H9 (cell line): ENCODE measurements around the gene SLC2A9. TPM values are rescaled to one million over a fixed set of nuclear protein-coding genes. Genes with fewer than 3 reads are reported as not detected.
"Not testable (repeated sequence)": the region's sequence is repeated elsewhere in the genome, so short reads cannot be mapped to it uniquely, and the experiment has no call there.

Experiments
- DNase-seq: peaks from one replicate; pipeline ENCODE4 v3.0.0-alpha.2; 2017
- H2AFZ ChIP-seq: one replicate; pipeline ENCODE4 v1.6.1; 2013; ENCODE audit warnings: mild to moderate bottlenecking, low read length, control low read depth, moderate library complexity
- H2AK5ac ChIP-seq: 2 replicates; pipeline ENCODE4 v1.6.1; 2013; ENCODE audit warnings: low read length, control low read depth, mixed read lengths; ENCODE audit not compliant: insufficient read length
- H2BK120ac ChIP-seq: one replicate; pipeline ENCODE4 v1.6.1; 2013; ENCODE audit warnings: low read depth, mild to moderate bottlenecking, low read length, control low read depth, inconsistent platforms; ENCODE audit not compliant: poor library complexity, severe bottlenecking
- H2BK12ac ChIP-seq: 2 replicates; pipeline ENCODE4 v1.6.1; 2013; ENCODE audit warnings: low read length, control low read depth, mixed read lengths, low read depth; ENCODE audit not compliant: insufficient read length
- H2BK15ac ChIP-seq: 2 replicates; pipeline ENCODE4 v1.6.1; 2013; ENCODE audit warnings: low read depth, low read length, control low read depth
- H2BK20ac ChIP-seq: one replicate; pipeline ENCODE4 v1.6.1; 2013; ENCODE audit warnings: low read depth, mild to moderate bottlenecking, low read length, control low read depth, inconsistent platforms; ENCODE audit not compliant: poor library complexity, severe bottlenecking
- H2BK5ac ChIP-seq: 2 replicates; pipeline ENCODE4 v1.6.1; 2013; ENCODE audit warnings: low read length, control low read depth, mixed read lengths; ENCODE audit not compliant: insufficient read length
- H3K14ac ChIP-seq: 2 replicates; pipeline ENCODE4 v1.6.1; 2013; ENCODE audit warnings: low read length, control low read depth; ENCODE audit not compliant: insufficient read depth
- H3K18ac ChIP-seq: 2 replicates; pipeline ENCODE4 v1.6.1; 2013; ENCODE audit warnings: low read depth, mild to moderate bottlenecking, mixed read lengths, low read length, control low read depth; ENCODE audit not compliant: insufficient read length
- H3K23ac ChIP-seq: 2 replicates; pipeline ENCODE4 v1.6.1; 2013; ENCODE audit warnings: low read length, control low read depth, mixed read lengths, low read depth; ENCODE audit not compliant: insufficient read length
- H3K23me2 ChIP-seq: 2 replicates; pipeline ENCODE4 v1.6.1; 2013; ENCODE audit warnings: low read depth, mild to moderate bottlenecking, mixed read lengths, low read length, control low read depth; ENCODE audit not compliant: insufficient read length, poor library complexity, severe bottlenecking
- H3K27ac ChIP-seq: 2 replicates; pipeline ENCODE4 v1.5.1; 2013; ENCODE audit warnings: low read length, control low read depth, mixed read lengths, low read depth; ENCODE audit not compliant: insufficient read length
- H3K27me3 ChIP-seq: 2 replicates; pipeline ENCODE4 v1.6.1; 2013; ENCODE audit warnings: low read length, control low read depth, inconsistent platforms; ENCODE audit not compliant: insufficient read depth
- H3K4ac ChIP-seq: 2 replicates; pipeline ENCODE4 v1.6.1; 2013; ENCODE audit warnings: low read depth, mild to moderate bottlenecking, control low read depth, inconsistent platforms, low read length, moderate library complexity
- H3K4me1 ChIP-seq: 2 replicates; pipeline ENCODE4 v1.6.1; 2013; ENCODE audit warnings: low read length, control low read depth, inconsistent platforms; ENCODE audit not compliant: insufficient read depth
- H3K4me2 ChIP-seq: 2 replicates; pipeline ENCODE4 v1.6.1; 2013; ENCODE audit warnings: low read length, control low read depth, mixed read lengths; ENCODE audit not compliant: insufficient read length, insufficient read depth
- H3K56ac ChIP-seq: 2 replicates; pipeline ENCODE4 v1.6.1; 2013; ENCODE audit warnings: low read depth, mild to moderate bottlenecking, mixed read lengths, low read length, control low read depth; ENCODE audit not compliant: insufficient read length
- H3K79me1 ChIP-seq: 2 replicates; pipeline ENCODE4 v1.6.1; 2013; ENCODE audit warnings: low read depth, mild to moderate bottlenecking, moderate library complexity, low read length, control low read depth, inconsistent platforms; ENCODE audit not compliant: insufficient read depth, poor library complexity, severe bottlenecking
- H3K79me2 ChIP-seq: 2 replicates; pipeline ENCODE4 v1.6.1; 2013; ENCODE audit warnings: low read length, control low read depth, inconsistent platforms; ENCODE audit not compliant: insufficient read depth
- H3K9ac ChIP-seq: 2 replicates; pipeline ENCODE4 v1.6.1; 2013; ENCODE audit warnings: low read length, control low read depth, mixed read lengths; ENCODE audit not compliant: insufficient read length; ENCODE audit errors: extremely low read depth
- H3K9me3 ChIP-seq: one replicate; pipeline ENCODE4 v1.6.1; 2013; ENCODE audit warnings: low read depth, low read length, inconsistent platforms; ENCODE audit not compliant: control insufficient read depth
- H3T11ph ChIP-seq: one replicate; pipeline ENCODE4 v1.6.1; 2013; ENCODE audit warnings: mild to moderate bottlenecking, low read length, control low read depth, inconsistent platforms
- H4K20me1 ChIP-seq: one replicate; pipeline ENCODE4 v1.6.1; 2013; ENCODE audit not compliant: control insufficient read depth, insufficient read length, insufficient read depth
- H4K5ac ChIP-seq: 2 replicates; pipeline ENCODE4 v1.6.1; 2013; ENCODE audit warnings: low read depth, mild to moderate bottlenecking, mixed read lengths, low read length, control low read depth; ENCODE audit not compliant: insufficient read length
- H4K8ac ChIP-seq: replicated peaks from 2 replicates; pipeline ENCODE4 v1.6.1; 2013; ENCODE audit warnings: low read length, control low read depth, mixed read lengths, low read depth; ENCODE audit not compliant: insufficient read length
- H4K91ac ChIP-seq: 2 replicates; pipeline ENCODE4 v1.6.1; 2013; ENCODE audit warnings: low read depth, mild to moderate bottlenecking, moderate library complexity, mixed read lengths, low read length, control low read depth; ENCODE audit not compliant: insufficient read length
- H3K27ac Mint-ChIP-seq, 3 experiments: 2 replicates in 2 of 3; 3 replicates in 1 of 3; pipeline ENCODE4 v1.8.0; 2020 to 2021; ENCODE audit warnings: mixed read lengths in 3 of 3, mild to moderate bottlenecking in 1 of 3, moderate library complexity in 1 of 3
- H3K27me3 Mint-ChIP-seq: 2 replicates; pipeline ENCODE4 v1.8.0; 2021; ENCODE audit warnings: low read depth, mild to moderate bottlenecking, moderate library complexity, mixed read lengths
- H3K36me3 Mint-ChIP-seq, 3 experiments: 2 replicates in 2 of 3; 3 replicates in 1 of 3; pipeline ENCODE4 v1.8.0; 2020 to 2021; ENCODE audit warnings: low read depth in 3 of 3, mixed read lengths in 3 of 3; ENCODE audit not compliant: insufficient read depth in 1 of 3
- H3K4me1 Mint-ChIP-seq, 2 experiments: 2 replicates each; pipeline ENCODE4 v1.8.0; 2020; ENCODE audit warnings: mixed read lengths in 2 of 2
- H3K4me3 Mint-ChIP-seq, 2 experiments: 2 replicates in 1 of 2; 3 replicates in 1 of 2; pipeline ENCODE4 v1.8.0; 2020 to 2021; ENCODE audit warnings: mild to moderate bottlenecking in 2 of 2, mixed read lengths in 2 of 2, moderate library complexity in 1 of 2
- H3K9me3 Mint-ChIP-seq, 2 experiments: 2 replicates in 1 of 2; 3 replicates in 1 of 2; pipeline ENCODE4 v1.8.0; 2020; ENCODE audit warnings: mild to moderate bottlenecking in 2 of 2, mixed read lengths in 2 of 2, moderate library complexity in 1 of 2
- WGBS: extraction: QIAGEN DNeasy Blood & Tissue Kit; methylation state at CpG from one replicate; pipeline ENCODE4 v1.1.7; 2013; ENCODE audit warnings: missing lambda C conversion rate, low lambda C conversion rate, mixed read lengths; ENCODE audit not compliant: insufficient read length; ENCODE audit errors: extremely low coverage; 5-methylcytosine and 5-hydroxymethylcytosine counted together
- total RNA-seq: library from RNA; stranded (reverse); gene quantifications from 2 replicates; pipeline ENCODE4 v1.2.1, GENCODE V29; 2021
- TF ChIP-seq, protein P1 (sequence below): fragments of 200-600 bp; sonication (generic); conservative IDR thresholded peaks from 3 replicates; pipeline ENCODE4 v1.8.0; 2021; ENCODE audit warnings: antibody characterized with exemption, mild to moderate bottlenecking

Gene SLC2A9
- total RNA-seq, 1 experiment from 2014 or later: 0.79 TPM

DNA sequence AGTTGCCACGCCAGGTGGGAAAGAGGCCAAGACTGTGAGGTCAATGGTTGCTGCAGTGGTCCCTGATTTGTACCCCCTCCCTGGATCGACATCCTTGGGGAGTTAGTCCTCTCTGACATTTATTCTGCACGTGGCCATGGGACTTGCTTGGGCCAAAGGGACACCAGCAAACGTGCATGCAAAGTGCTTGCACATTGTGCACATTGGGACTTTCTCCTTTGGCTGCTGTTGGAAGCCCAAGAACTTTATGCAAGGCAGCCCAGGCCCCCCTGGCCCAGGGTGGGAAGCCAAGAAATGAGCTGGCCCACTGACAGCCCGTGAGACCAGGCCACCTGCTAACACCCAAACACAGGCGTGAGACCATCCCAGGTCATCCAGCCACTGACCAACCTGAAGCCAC lies 38.1 kb downstream of the SLC2A9 start:
- no peaks in the 10 kb centered on the region for H3K9me3 ChIP-seq
- no peaks in the 10 kb centered on the region; the same call in 1 of the 2 replicates for H3K4me1 ChIP-seq
- H4K8ac ChIP-seq: no peak overlapping the region
- Mint-ChIP-seq H3K27ac (no peak overlapping the region), H3K36me3 (peaks cover 4 to 6% (median 5%) of the 10 kb centered on the region in 3 experiments; a peak in 6 of 7 replicates), H3K9me3 (peaks cover 5 to 6% of the 10 kb centered on the region in 2 experiments; a peak in 4 of 5 replicates), H3K27me3 (peaks cover 48% of the 10 kb centered on the region), H3K4me3 (no peak overlapping the region), H3K4me1 (peaks cover 14 to 22% of the 10 kb centered on the region in 2 experiments)
- H4K20me1 ChIP-seq: no peaks in the 10 kb centered on the region
- H2BK15ac ChIP-seq: no peak overlapping the region
- H2BK5ac ChIP-seq: no peak overlapping the region
- no peaks in the 10 kb centered on the region for H3K79me2 ChIP-seq
- TF ChIP-seq, protein P1, sequence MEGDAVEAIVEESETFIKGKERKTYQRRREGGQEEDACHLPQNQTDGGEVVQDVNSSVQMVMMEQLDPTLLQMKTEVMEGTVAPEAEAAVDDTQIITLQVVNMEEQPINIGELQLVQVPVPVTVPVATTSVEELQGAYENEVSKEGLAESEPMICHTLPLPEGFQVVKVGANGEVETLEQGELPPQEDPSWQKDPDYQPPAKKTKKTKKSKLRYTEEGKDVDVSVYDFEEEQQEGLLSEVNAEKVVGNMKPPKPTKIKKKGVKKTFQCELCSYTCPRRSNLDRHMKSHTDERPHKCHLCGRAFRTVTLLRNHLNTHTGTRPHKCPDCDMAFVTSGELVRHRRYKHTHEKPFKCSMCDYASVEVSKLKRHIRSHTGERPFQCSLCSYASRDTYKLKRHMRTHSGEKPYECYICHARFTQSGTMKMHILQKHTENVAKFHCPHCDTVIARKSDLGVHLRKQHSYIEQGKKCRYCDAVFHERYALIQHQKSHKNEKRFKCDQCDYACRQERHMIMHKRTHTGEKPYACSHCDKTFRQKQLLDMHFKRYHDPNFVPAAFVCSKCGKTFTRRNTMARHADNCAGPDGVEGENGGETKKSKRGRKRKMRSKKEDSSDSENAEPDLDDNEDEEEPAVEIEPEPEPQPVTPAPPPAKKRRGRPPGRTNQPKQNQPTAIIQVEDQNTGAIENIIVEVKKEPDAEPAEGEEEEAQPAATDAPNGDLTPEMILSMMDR: no peak
- no peak overlapping the region for H3K27ac ChIP-seq
- H3K27me3 ChIP-seq: no peaks in the 10 kb centered on the region
- no peak overlapping the region for H3K4me2 ChIP-seq
- no peak overlapping the region for H2BK12ac ChIP-seq
- H4K91ac ChIP-seq: no peak overlapping the region
- H2AK5ac ChIP-seq: no peak overlapping the region
- no peak overlapping the region for H3T11ph ChIP-seq
- WGBS: no CpG with 5 or more reads among the region's 6 CpGs
- no peak overlapping the region for H2BK20ac ChIP-seq
- no peak overlapping the region for H3K14ac ChIP-seq
- H2BK120ac ChIP-seq: no peak overlapping the region
- H3K23me2 ChIP-seq: no peaks in the 10 kb centered on the region
- H3K9ac ChIP-seq: no peak overlapping the region
- no peak overlapping the region for H3K23ac ChIP-seq
- no peak overlapping the region for H4K5ac ChIP-seq
- no peak overlapping the region for H3K4ac ChIP-seq
- no peak for DNase-seq
- H3K18ac ChIP-seq: no peak overlapping the region
- no peaks in the 10 kb centered on the region for H3K79me1 ChIP-seq
- H2AFZ ChIP-seq: no peak overlapping the region
- no peak overlapping the region for H3K56ac ChIP-seq

DNA sequence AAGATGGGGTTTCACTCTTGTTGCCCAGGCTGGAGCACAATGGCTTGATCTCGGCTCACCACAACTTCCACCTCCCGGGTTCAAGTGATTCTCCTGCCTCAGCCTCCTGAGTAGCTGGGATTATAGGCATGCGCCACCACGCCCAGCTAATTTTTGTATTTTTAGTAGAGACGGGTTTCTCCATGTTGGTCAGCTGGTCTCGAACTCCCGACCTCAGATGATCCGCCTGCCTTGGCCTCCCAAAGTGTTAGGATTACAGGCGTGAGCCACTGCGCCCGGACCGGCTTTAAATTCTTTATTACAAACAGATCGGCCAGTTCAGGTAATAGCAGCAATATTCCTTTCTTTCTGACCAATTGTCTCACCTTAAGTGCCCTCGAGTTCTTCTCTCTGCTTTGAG lies 39.4 kb downstream of the SLC2A9 start:
- H4K5ac ChIP-seq, H2BK12ac ChIP-seq, H3K79me1 ChIP-seq, H3T11ph ChIP-seq, H4K20me1 ChIP-seq, H3K27ac ChIP-seq, H3K4me3 Mint-ChIP-seq, H3K23me2 ChIP-seq, H2BK120ac ChIP-seq, H3K9me3 Mint-ChIP-seq, H3K4ac ChIP-seq, H2AK5ac ChIP-seq, DNase-seq, H3K9me3 ChIP-seq, H3K9ac ChIP-seq, H4K8ac ChIP-seq, H3K4me1 ChIP-seq, H3K14ac ChIP-seq, H2BK15ac ChIP-seq, H3K79me2 ChIP-seq, H2AFZ ChIP-seq, H3K4me2 ChIP-seq, H2BK5ac ChIP-seq, H3K27ac Mint-ChIP-seq, H3K18ac ChIP-seq, H3K36me3 Mint-ChIP-seq, H3K56ac ChIP-seq, H4K91ac ChIP-seq, H3K27me3 ChIP-seq, H2BK20ac ChIP-seq, H3K23ac ChIP-seq: not testable (repeated sequence)
- peaks cover 60% of the 10 kb centered on the region for H3K27me3 Mint-ChIP-seq
- WGBS: no CpG with 5 or more reads among the region's 14 CpGs
- H3K4me1 Mint-ChIP-seq: peaks cover 22 to 30% of the 10 kb centered on the region in 2 experiments
